Muscle layer of duodenum (tissue), 2 donors: Measurements from ENCODE around the gene OLFML1.

Experiments used
- H3K27ac ChIP-seq: one replicate; pipeline ENCODE4 v1.7.0; 2013; ENCODE audit warnings: mild to moderate bottlenecking, low read length
- H3K27me3 ChIP-seq: one replicate; pipeline ENCODE4 v1.7.0; 2013; ENCODE audit warnings: low read depth, mild to moderate bottlenecking, control low read depth, low read length
- H3K36me3 ChIP-seq, 2 donors: one replicate each; pipeline ENCODE4 v1.7.0; 2013; ENCODE audit warnings: low read length in 2 of 2, control low read depth in 1 of 2, mild to moderate bottlenecking in 1 of 2; ENCODE audit not compliant: insufficient read depth in 2 of 2, control insufficient read depth in 1 of 2
- H3K4me1 ChIP-seq, 2 donors: one replicate each; pipeline ENCODE4 v1.7.0; 2013; ENCODE audit warnings: low read length in 2 of 2, mild to moderate bottlenecking in 2 of 2, control low read depth in 1 of 2, moderate library complexity in 1 of 2; ENCODE audit not compliant: insufficient read depth in 2 of 2, control insufficient read depth in 1 of 2
- H3K4me3 ChIP-seq, 2 donors: one replicate each; pipeline ENCODE4 v1.7.0; 2013; ENCODE audit warnings: low read length in 2 of 2, low read depth in 1 of 2, mild to moderate bottlenecking in 1 of 2
- H3K9me3 ChIP-seq, 2 donors: one replicate each; pipeline ENCODE4 v1.7.0; 2013; ENCODE audit warnings: low read length in 2 of 2, control low read depth in 1 of 2, mild to moderate bottlenecking in 1 of 2; ENCODE audit not compliant: control insufficient read depth in 1 of 2
- donor health status: healthy.

Gene OLFML1

DNA sequence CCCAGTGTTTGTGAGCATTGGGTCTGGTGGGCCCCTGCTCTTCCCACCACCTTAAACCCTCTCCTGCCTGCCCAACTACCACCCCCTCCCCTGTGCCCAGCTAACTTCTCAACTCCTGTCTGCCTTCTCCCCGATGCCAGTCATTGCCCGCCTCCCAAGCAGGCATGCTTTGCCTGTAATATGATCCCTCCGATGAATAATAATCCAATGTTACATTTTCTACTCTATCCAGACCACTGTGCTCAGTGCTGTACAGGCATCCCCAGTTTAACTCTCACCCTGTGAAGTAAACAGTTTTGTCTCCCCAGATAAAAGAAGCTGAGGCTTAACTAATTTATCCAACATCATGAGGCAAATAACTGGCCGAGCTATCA lies 35.5 kb upstream of the OLFML1 start:
- no peaks in the 10 kb centered on the region for H3K9me3 ChIP-seq
- no peaks in the 10 kb centered on the region for H3K36me3 ChIP-seq
- no peaks in the 10 kb centered on the region for H3K27me3 ChIP-seq
- no peak overlapping the region for H3K27ac ChIP-seq
- H3K4me3 ChIP-seq = no peak overlapping the region
- no peaks in the 10 kb centered on the region for H3K4me1 ChIP-seq

DNA sequence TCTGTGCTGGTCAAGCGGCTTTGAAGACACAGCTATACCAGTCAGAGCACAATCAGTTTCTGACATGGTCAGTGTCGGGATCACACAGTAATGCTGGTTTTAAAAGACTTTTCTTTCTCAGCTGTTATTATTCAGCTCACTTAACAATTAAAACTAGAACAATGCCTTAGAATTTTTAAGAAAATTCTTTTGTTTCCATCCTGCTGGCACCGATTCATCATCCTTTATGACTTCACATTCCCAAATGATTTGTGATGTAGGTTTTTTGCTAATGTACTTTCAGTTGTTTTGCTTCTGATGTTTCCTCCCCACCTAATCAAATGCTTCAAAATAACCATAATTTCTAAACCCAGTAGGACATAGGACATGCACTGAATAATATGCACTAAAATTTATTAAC lies 34.5 kb upstream of the OLFML1 start:
- no peak overlapping the region for H3K4me3 ChIP-seq
- H3K4me1 ChIP-seq = no peaks in the 10 kb centered on the region
- H3K27ac ChIP-seq = no peak overlapping the region
- H3K36me3 ChIP-seq = no peaks in the 10 kb centered on the region
- H3K27me3 ChIP-seq = no peaks in the 10 kb centered on the region
- H3K9me3 ChIP-seq = no peaks in the 10 kb centered on the region

DNA sequence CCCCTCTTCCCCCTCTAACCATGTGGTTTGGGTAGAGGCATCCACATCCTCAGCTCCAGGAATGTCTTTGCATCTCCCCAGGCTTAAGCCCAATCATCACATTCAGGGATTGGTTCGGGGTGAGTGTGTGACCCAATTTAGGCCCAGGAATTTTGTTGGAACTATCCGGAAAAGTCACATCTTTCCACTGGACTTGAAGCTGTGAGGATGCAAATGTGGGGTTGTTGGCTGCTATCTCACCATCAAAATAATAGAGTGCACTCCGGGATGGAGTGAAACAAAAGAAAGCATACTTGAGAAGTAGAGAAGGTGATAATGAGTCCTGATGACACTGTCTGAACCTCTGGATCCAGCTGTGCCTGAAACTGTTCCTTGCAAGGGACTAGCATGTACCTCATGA lies 33.8 kb upstream of the OLFML1 start:
- no peak overlapping the region for H3K27ac ChIP-seq
- no peaks in the 10 kb centered on the region for H3K36me3 ChIP-seq
- H3K9me3 ChIP-seq = no peaks in the 10 kb centered on the region
- no peaks in the 10 kb centered on the region for H3K4me1 ChIP-seq
- H3K27me3 ChIP-seq = no peaks in the 10 kb centered on the region
- H3K4me3 ChIP-seq = no peak overlapping the region

- no peak overlapping the region for H3K4me3 ChIP-seq
- H3K9me3 ChIP-seq = no peaks in the 10 kb centered on the region
- no peaks in the 10 kb centered on the region for H3K36me3 ChIP-seq
- no peaks in the 10 kb centered on the region for H3K4me1 ChIP-seq
- H3K27ac ChIP-seq = no peak overlapping the region
- H3K27me3 ChIP-seq = no peaks in the 10 kb centered on the region
Observed at GRCh38 chr11:7451952-7452494, 33.3 kb upstream of the OLFML1 start.

DNA sequence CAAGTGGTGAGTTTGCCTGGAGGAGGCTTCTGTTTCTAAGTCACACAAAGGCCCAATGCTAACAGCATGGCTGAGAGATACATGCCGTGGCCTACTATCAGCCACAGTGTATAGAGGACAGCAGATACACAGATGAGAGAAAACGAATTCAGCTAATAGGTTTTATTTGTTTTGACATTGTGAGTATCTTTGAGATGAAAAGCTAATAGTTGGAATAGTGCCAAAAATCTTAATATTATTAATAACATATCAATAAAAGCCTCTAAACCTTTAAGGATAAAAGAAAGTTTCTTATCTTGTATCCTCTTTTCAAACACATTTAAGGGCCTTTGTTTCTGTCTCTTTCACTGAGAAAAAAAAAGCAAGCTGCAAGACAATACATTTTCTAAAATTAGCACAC lies 30.5 kb upstream of the OLFML1 start:
- Histone ChIP-seq H3K9me3 (no peaks in the 10 kb centered on the region), H3K4me3 (no peak overlapping the region), H3K27me3 (no peaks in the 10 kb centered on the region), H3K4me1 (no peaks in the 10 kb centered on the region), H3K27ac (no peak overlapping the region), H3K36me3 (no peaks in the 10 kb centered on the region)

- H3K27ac ChIP-seq = no peak overlapping the region
- H3K27me3 ChIP-seq = no peaks in the 10 kb centered on the region
- H3K9me3 ChIP-seq = no peaks in the 10 kb centered on the region
- no peak overlapping the region for H3K4me3 ChIP-seq
- H3K36me3 ChIP-seq = no peaks in the 10 kb centered on the region
- H3K4me1 ChIP-seq = no peaks in the 10 kb centered on the region
Observed at GRCh38 chr11:7457211-7457610, 28.1 kb upstream of the OLFML1 start.

DNA sequence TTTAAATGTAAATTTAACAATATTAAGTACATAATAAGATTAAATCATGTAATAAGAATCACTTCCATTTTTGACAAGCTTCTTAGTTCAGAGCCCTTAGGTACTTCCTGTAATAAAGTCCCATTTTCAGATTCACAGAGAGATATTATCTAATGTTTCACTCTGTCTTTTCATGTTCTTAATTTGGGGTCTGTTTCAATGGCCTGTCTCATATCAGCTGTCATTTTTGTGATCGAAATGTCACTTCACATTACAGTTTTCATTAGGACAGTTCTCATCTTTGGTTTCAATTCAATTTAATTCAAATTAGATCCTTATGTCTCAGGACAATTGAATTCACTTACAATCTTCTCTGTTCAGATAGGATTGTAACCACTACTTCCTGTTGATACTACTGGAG lies 22.6 kb upstream of the OLFML1 start:
- H3K27me3 ChIP-seq = no peaks in the 10 kb centered on the region
- H3K9me3 ChIP-seq = no peaks in the 10 kb centered on the region
- H3K36me3 ChIP-seq = no peaks in the 10 kb centered on the region
- H3K27ac ChIP-seq = no peak overlapping the region
- H3K4me3 ChIP-seq = no peak overlapping the region
- H3K4me1 ChIP-seq = no peaks in the 10 kb centered on the region

GRCh38 chr11:7467652-7468051 lies 17.7 kb upstream of the OLFML1 start:
- Histone ChIP-seq H3K27me3 (no peaks in the 10 kb centered on the region), H3K36me3 (no peaks in the 10 kb centered on the region), H3K4me1 (no peaks in the 10 kb centered on the region), H3K9me3 (no peaks in the 10 kb centered on the region), H3K27ac (no peak overlapping the region), H3K4me3 (no peak overlapping the region)

- Histone ChIP-seq H3K9me3 (no peaks in the 10 kb centered on the region), H3K4me3 (no peak overlapping the region), H3K27me3 (no peaks in the 10 kb centered on the region), H3K27ac (no peak overlapping the region), H3K4me1 (no peaks in the 10 kb centered on the region), H3K36me3 (no peaks in the 10 kb centered on the region)
Observed at GRCh38 chr11:7469351-7469865, 15.9 kb upstream of the OLFML1 start.

DNA sequence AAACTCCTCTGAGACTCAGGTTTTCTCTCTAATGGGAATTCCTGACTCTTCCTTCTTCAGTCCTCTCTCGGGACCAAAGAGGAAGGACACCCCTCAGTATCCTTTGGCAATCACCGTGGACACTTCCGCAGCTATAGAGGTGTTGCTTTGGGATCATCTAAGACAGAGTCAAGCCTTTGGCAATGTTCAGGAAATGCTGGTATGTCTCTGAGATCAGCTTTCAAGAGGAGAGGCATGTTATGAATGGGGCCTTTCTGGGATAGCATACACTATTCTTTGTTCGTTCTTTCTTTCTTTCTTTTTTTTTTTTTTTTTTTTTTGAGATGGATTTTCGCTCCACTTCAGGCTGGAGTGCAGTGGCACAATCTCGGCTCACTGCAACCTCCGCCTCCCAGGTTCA lies 14.2 kb upstream of the OLFML1 start:
- H3K27me3 ChIP-seq = no peaks in the 10 kb centered on the region
- H3K4me1 ChIP-seq = no peaks in the 10 kb centered on the region
- no peak overlapping the region for H3K4me3 ChIP-seq
- H3K36me3 ChIP-seq = no peaks in the 10 kb centered on the region
- H3K27ac ChIP-seq = no peak overlapping the region
- no peaks in the 10 kb centered on the region for H3K9me3 ChIP-seq

- Histone ChIP-seq H3K4me1 (no peaks in the 10 kb centered on the region), H3K27me3 (no peaks in the 10 kb centered on the region), H3K4me3 (no peak overlapping the region), H3K36me3 (no peaks in the 10 kb centered on the region), H3K9me3 (no peaks in the 10 kb centered on the region), H3K27ac (no peak overlapping the region)
Observed at GRCh38 chr11:7473717-7474116, 11.6 kb upstream of the OLFML1 start.

DNA sequence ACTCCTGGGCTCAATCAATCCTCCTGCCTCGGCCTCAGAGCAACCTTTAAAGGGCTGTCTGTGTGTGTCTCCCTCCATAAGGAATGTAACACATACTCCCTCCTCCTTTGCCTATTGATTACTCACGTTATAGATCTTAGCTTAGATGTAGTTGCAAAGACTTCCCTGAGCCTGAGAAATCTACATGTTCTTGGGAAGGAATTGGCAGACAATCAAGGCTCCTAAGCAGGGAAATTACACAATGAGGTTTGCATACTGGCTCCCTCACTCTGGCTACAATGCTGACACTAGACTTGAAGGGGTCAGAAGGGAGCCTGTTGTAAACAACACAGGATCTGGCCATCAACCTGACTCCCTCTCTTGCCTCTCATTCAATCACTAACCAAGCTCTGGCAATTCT lies 5.2 kb upstream of the OLFML1 start:
- no peaks in the 10 kb centered on the region for H3K4me1 ChIP-seq
- no peak overlapping the region for H3K4me3 ChIP-seq
- H3K36me3 ChIP-seq = no peaks in the 10 kb centered on the region
- H3K27ac ChIP-seq = no peak overlapping the region
- H3K27me3 ChIP-seq = no peaks in the 10 kb centered on the region
- H3K9me3 ChIP-seq = no peaks in the 10 kb centered on the region
